Left lung (tissue), 10 donors: ENCODE results near the gene RNF13. TPM values are rescaled to one million over a fixed set of nuclear protein-coding genes. Genes with fewer than 3 reads are reported as not detected.

Experiments
- ATAC-seq: fragments of 200-7000 bp; cut with Tn5 transposase; one replicate; pipeline ENCODE4 v1.9.1; 2020; ENCODE audit warnings: moderate library complexity
- DNase-seq, 4 donors: peaks; one replicate each; pipeline ENCODE4 v3.0.0-alpha.2; 2013 to 2020
- H3K27ac ChIP-seq, 2 donors: fragments of 200-600 bp; sonication (generic) in 1 of 2; one replicate each; pipeline versions ENCODE4 v1.5.0 to v1.8.0; 2020 to 2021
- H3K27me3 ChIP-seq, 2 donors: fragments of 200-600 bp; sonication (generic) in 1 of 2; one replicate each; pipeline versions ENCODE4 v1.5.0 to v1.8.0; 2020 to 2021
- H3K36me3 ChIP-seq, 2 donors: fragments of 200-600 bp; sonication (generic) in 1 of 2; one replicate each; pipeline versions ENCODE4 v1.5.0 to v1.8.0; 2020 to 2021
- H3K4me1 ChIP-seq, 2 donors: fragments of 200-600 bp; one replicate each; pipeline ENCODE4 v1.8.0; 2021
- H3K4me3 ChIP-seq, 2 donors: fragments of 200-600 bp; sonication (generic) in 1 of 2; one replicate each; pipeline versions ENCODE4 v1.5.0 to v1.8.0; 2020 to 2021; ENCODE audit warnings: mild to moderate bottlenecking in 1 of 2
- H3K9me3 ChIP-seq, 2 donors: fragments of 200-600 bp; sonication (generic) in 1 of 2; one replicate each; pipeline versions ENCODE4 v1.5.0 to v1.8.0; 2020 to 2021
- CTCF ChIP-seq, 2 donors: fragments of 200-600 bp; sonication (generic) in 1 of 2; IDR thresholded peaks; one replicate each; pipeline versions ENCODE4 v1.5.0 to v1.8.0; 2021; ENCODE audit warnings: antibody characterized with exemption in 2 of 2
- intact Hi-C, 2 donors: fragments of 100-400 bp; cut with DNase I; formaldehyde crosslinking; loops; one replicate each; pipeline versions ENCODE4 v1.11.2 to v1.14.2; 2022
- polyA plus RNA-seq, 6 donors: library from polyadenylated mRNA; unstranded; fragments of 120-200 nt; gene quantifications; one replicate each; pipeline ENCODE4 v1.2.1, GENCODE V29; 2013; ENCODE audit not compliant: insufficient read length in 6 of 6
- total RNA-seq, 2 donors: library from RNA; stranded (reverse); fragmentation: NEBNext Ultra II Directional; extraction: Animal tissue kit (Norgen Biotek cat#: 25700); gene quantifications; one replicate each; pipeline ENCODE4 v1.2.1, GENCODE V29; 2021
- donor health status: DM: no; HTN: yes; CAD: no.
- donor health status: DM: no; HTN: no; CAD: no.

RNF13 gene
- total and polyA plus RNA-seq, 8 donors = 64.9 to 126 (median 73.6) TPM

GRCh38 chr3:149815321-149815720 lies 2.3 kb downstream of the RNF13 start:
- no peaks in the 10 kb centered on the region for H3K9me3 ChIP-seq
- H3K4me3 ChIP-seq = peak overlapping the region in 1 of 2 donors; percentile 73
- peak overlapping the region; percentile 98 to 99 for H3K27ac ChIP-seq
- ATAC-seq = no peak
- intact Hi-C loops = no loop called here
- DNase-seq = no peak
- H3K27me3 ChIP-seq = no peaks in the 10 kb centered on the region
- TF ChIP-seq CTCF (IDR thresholded peaks at IDR 0.05) = no peak
- H3K36me3 ChIP-seq = no peaks in the 10 kb centered on the region
- peaks cover 11 to 70% of the 10 kb centered on the region in 2 donors for H3K4me1 ChIP-seq

- no peak for ATAC-seq
Observed at GRCh38 chr3:149815728-149816127, 2.7 kb downstream of the RNF13 start.

GRCh38 chr3:149816311-149816710 lies 3.3 kb downstream of the RNF13 start:
- H3K9me3 ChIP-seq = no peaks in the 10 kb centered on the region
- H3K4me1 ChIP-seq = peaks cover 11 to 78% of the 10 kb centered on the region in 2 donors
- H3K27me3 ChIP-seq = no peaks in the 10 kb centered on the region
- no peaks in the 10 kb centered on the region for H3K36me3 ChIP-seq
- intact Hi-C loops = no loop called here
- DNase-seq (no peak), ATAC-seq (no peak)
- no peak for TF ChIP-seq CTCF (IDR thresholded peaks at IDR 0.05)
- H3K27ac ChIP-seq = peak overlapping the region; percentile 98 to 99
- peak overlapping the region in 1 of 2 donors; percentile 73 for H3K4me3 ChIP-seq

More at GRCh38 chr3:149815728-149816127, 2.7 kb downstream of the RNF13 start:
- Histone ChIP-seq H3K36me3 (no peaks in the 10 kb centered on the region), H3K4me3 (peak overlapping the region in 1 of 2 donors; percentile 73), H3K9me3 (no peaks in the 10 kb centered on the region), H3K4me1 (peaks cover 11 to 74% of the 10 kb centered on the region in 2 donors), H3K27ac (peak overlapping the region; percentile 98 to 99), H3K27me3 (no peaks in the 10 kb centered on the region)
- intact Hi-C loops = no loop called here
- DNase-seq = no peak
- no peak for TF ChIP-seq CTCF (IDR thresholded peaks at IDR 0.05)

GRCh38 chr3:149816986-149817385 lies 4.0 kb downstream of the RNF13 start:
- DNase-seq (no peak), ATAC-seq (no peak)
- Histone ChIP-seq H3K36me3 (no peaks in the 10 kb centered on the region), H3K27me3 (no peaks in the 10 kb centered on the region), H3K9me3 (no peaks in the 10 kb centered on the region), H3K4me3 (peak overlapping the region in 1 of 2 donors; percentile 73), H3K27ac (peak overlapping the region; percentile 98 to 99), H3K4me1 (peaks cover 11 to 80% of the 10 kb centered on the region in 2 donors)
- intact Hi-C loops = no loop called here
- no peak for TF ChIP-seq CTCF (IDR thresholded peaks at IDR 0.05)

GRCh38 chr3:149819432-149819831 lies 6.4 kb downstream of the RNF13 start:
- DNase-seq (no peak), ATAC-seq (no peak)
- intact Hi-C loops = no loop called here
- H3K4me1 ChIP-seq = peaks cover 7 to 71% of the 10 kb centered on the region in 2 donors
- H3K27me3 ChIP-seq = no peaks in the 10 kb centered on the region
- no peak overlapping the region for H3K4me3 ChIP-seq
- no peak for TF ChIP-seq CTCF (IDR thresholded peaks at IDR 0.05)
- no peaks in the 10 kb centered on the region for H3K36me3 ChIP-seq
- H3K27ac ChIP-seq = no peak overlapping the region
- no peaks in the 10 kb centered on the region for H3K9me3 ChIP-seq
